GM20000 (cell line): ENCODE results near the gene TNS4.

Source experiments
- DNase-seq: peaks from one replicate; pipeline ENCODE4 v3.0.0; 2012; ENCODE audit warnings: low spot score
- TF ChIP-seq, protein P1 (sequence below): IDR thresholded peaks from 2 replicates; pipeline ENCODE4 v1.5.1; 2012; ENCODE audit warnings: mild to moderate bottlenecking, control low read depth; ENCODE audit errors: extremely low read depth, missing control alignments

Gene TNS4

DNA sequence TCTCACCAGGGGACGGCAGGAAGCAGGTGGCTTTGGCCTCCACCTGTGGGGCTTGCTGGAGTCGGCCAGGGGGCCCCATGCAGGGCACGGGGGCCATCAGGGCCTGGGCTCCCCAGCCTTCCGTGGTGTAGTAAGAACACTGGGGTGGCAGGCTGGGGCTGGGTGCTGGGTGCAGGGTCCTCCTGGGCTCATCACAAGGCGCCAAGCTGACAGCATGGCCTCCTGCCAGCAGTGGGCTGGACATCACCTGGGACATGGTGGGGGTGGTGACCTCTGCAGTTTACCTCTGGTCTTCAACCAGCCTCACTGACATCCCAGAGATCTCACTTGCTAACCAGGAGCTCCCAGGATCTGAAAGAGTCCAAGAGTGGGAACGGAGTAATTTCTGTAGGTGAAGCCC lies 5.3 kb downstream of the TNS4 start:
- TF ChIP-seq, protein P1, sequence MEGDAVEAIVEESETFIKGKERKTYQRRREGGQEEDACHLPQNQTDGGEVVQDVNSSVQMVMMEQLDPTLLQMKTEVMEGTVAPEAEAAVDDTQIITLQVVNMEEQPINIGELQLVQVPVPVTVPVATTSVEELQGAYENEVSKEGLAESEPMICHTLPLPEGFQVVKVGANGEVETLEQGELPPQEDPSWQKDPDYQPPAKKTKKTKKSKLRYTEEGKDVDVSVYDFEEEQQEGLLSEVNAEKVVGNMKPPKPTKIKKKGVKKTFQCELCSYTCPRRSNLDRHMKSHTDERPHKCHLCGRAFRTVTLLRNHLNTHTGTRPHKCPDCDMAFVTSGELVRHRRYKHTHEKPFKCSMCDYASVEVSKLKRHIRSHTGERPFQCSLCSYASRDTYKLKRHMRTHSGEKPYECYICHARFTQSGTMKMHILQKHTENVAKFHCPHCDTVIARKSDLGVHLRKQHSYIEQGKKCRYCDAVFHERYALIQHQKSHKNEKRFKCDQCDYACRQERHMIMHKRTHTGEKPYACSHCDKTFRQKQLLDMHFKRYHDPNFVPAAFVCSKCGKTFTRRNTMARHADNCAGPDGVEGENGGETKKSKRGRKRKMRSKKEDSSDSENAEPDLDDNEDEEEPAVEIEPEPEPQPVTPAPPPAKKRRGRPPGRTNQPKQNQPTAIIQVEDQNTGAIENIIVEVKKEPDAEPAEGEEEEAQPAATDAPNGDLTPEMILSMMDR: no peak
- DNase-seq: no peak

DNA sequence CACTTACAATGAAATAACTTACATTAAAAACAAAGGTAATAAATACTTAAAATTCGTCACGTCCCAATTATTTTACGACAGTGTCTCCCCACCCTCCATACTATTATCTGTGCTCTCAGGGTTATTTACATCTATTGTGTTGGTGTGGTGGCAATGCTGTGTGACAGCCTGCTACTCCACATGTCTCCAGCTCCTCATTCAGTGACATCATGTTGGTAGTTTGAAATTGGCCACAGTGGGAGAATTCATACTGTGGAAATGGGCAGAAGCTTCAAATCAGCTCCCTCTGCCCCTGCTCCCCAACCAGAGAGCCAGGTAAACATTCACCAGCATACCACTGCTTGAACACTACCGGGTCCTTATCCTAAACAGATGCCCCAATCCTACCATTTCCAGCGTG lies 6.3 kb downstream of the TNS4 start:
- TF ChIP-seq, protein P1: no peak
- no peak for DNase-seq

DNA sequence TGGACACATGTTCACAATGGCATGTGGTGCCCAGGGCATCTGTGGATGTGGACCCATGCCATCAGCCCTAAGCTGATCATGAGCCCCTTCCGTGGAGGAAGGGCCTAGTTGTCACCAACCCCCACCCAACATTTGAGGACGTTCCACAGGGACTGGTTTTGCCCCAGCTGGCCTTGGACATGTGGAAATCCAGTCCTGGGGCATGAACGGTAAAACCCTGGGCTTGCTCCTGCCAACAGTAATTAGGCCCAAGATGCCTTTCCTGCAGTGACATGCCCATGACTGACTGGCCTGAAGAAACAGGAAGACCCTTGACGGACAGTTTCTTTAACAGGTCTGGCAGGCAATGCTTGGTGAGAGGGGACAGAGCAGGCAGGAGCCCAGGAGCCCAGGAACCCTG lies 7.7 kb downstream of the TNS4 start:
- no peak for DNase-seq
- TF ChIP-seq, protein P1: no peak

DNA sequence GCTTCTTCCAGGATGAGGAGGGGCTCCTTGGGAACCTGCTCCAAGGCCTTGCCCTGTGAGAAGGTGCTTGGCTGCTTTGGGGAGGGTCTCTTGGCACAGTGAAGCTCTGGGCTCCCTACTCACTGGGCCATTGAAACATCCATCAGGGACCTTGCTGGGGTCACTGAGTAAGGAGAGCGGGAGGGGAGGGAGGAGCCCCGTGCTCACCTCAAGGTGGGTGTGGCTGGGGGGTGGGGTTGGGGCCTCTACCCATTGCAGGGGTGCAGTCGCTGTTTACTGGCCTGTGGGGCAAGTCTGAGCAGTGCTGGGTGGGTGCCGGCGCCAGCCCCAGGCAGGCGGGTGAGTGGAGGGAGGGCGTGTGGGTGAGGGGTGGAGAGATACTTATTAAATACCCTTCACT lies 9.9 kb downstream of the TNS4 start:
- no peak for DNase-seq
- TF ChIP-seq, protein P1: no peak

DNA sequence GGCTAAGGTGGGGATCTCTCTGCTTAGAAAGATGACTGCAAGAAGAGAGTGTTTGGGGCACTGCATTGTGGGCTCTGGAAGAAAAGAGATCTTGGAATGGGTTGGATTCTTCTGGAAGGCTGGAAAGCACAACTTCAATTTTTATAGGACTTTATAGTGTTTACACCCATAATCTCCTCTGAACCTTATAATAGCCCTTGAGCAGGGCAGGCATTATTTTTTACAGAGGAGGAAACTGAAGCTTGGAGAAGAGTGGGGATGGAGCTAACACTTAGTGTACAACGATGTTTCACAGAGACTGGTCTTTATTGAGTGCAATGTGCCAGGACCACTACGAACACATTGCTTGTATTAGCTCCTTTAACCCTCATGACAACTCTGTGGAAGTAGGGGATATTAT lies 10.4 kb downstream of the TNS4 start:
- TF ChIP-seq, protein P1: no peak

DNA sequence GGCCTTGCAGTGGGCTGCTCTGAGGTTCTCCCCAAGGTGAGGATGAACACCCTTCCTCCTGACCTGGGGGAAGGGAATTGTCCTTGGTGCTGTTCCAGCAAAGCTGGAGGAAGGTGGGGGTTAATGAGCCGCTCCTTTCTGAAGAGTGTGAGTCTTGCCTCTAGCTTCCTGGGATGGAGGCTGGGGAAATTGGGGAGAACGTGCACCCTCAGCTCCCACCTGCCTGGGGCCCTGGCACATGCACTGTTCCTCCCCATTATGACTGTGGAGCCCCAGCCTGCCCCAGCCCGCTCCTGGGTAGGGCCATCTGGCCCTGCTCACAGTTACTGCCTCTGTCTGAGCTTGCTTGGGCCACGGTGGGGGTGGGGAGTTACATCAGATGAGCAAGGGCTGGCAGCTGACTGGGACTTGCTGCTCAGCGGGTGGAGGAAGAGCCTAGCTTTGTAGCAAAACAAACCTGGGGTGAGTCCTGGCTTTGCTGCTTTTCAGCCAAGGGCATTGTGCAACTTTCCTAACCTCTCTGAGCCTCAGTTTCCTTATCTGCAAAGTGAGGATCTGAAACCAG lies 11.1 kb downstream of the TNS4 start:
- no peak for DNase-seq
- TF ChIP-seq, protein P1: no peak

More for the DNA sequence above, 10.4 kb downstream of the TNS4 start:
- DNase-seq: no peak

DNA sequence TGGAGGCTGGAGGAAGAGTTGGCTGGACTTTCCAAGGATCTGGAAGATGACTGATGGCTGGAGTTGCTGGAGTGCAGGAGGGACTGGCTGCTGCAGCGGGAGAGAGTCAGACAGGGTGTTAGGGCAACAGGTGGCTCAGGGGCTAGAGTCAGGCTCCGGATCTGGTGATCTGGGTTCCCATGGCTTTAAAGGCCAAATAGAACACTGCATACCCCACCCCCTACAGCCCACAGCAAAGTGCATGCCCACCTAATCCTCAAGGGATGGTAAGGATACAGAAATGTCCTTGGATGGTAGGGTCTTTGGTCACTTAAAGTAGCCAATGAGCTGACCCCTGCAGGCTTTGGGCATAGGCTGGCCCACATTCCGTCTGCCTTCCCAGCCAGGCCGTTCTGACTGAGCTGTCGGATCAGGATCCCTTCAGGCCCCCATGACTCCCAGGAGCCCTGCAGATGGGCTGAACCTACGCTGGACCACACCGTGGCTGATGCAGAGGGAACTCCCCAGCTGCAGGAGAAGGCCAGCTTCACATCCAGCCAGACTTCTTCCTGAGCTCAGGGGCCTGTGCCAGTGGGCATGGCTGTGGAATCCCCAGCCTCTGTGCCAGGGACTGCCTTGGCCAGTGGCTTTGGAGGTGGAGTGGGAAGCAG lies 13.9 kb downstream of the TNS4 start:
- DNase-seq: no peak
- TF ChIP-seq, protein P1: no peak
